HEK293 (cell line): Measurements from ENCODE around the gene AXIN1.

Experiments
- CTCF ChIA-PET: fragments of 350-600 bp; formaldehyde crosslinking; extraction: SDS; loops from one replicate; lab custom pipeline; 2021; ENCODE audit warnings: antibody characterized with exemption; lab: Yijun Ruan, JAX
- POLR2A ChIA-PET: fragments of 300-600 bp; formaldehyde crosslinking; extraction: SDS; loops from one replicate; lab custom pipeline; 2020; ENCODE audit warnings: antibody characterized with exemption, inconsistent platforms; lab: Yijun Ruan, JAX
- H3K27ac ChIP-seq: fragments of 200-500 bp; sonication (Bioruptor generic); 2 replicates; pipeline ENCODE4 v1.5.1; 2014; ENCODE audit warnings: low read depth, low read length, control low read depth, inconsistent platforms; ENCODE audit errors: extremely low read depth
- H3K36me3 ChIP-seq, 2 experiments: fragments of 200-500 bp in 1 of 2; sonication (Bioruptor generic) in 1 of 2; 1 replicate in 1 of 2; 2 replicates in 1 of 2; pipeline ENCODE4 v1.5.1; 2014 to 2017; ENCODE audit warnings: inconsistent platforms in 2 of 2, low read length in 2 of 2; ENCODE audit not compliant: control insufficient read depth in 2 of 2, insufficient read depth in 1 of 2
- H3K4me1 ChIP-seq: fragments of 200-500 bp; sonication (Bioruptor generic); 2 replicates; pipeline ENCODE4 v1.5.1; 2014; ENCODE audit warnings: mild to moderate bottlenecking, low read length, inconsistent platforms; ENCODE audit not compliant: control insufficient read depth, insufficient read depth
- H3K4me3 ChIP-seq: 2 replicates; pipeline ENCODE4 v1.5.1; 2011; ENCODE audit warnings: low read depth, mild to moderate bottlenecking, control low read depth, low read length, moderate library complexity
- H3K9me3 ChIP-seq: fragments of 200-500 bp; sonication (Bioruptor generic); 2 replicates; pipeline ENCODE4 v1.5.1; 2014; ENCODE audit warnings: low read depth, low read length, inconsistent platforms; ENCODE audit not compliant: control insufficient read depth, insufficient read depth
- KLF1 ChIP-seq: fragments of 450-650 bp; formaldehyde crosslinking; IDR thresholded peaks from 2 replicates; pipeline ENCODE4 v1.5.1; 2016; ENCODE audit warnings: missing biosample characterization, missing genetic modification characterization
- KLF16 ChIP-seq: fragments of 450-650 bp; formaldehyde crosslinking; IDR thresholded peaks from 2 replicates; pipeline ENCODE4 v1.5.1; 2017; ENCODE audit warnings: missing biosample characterization, missing genetic modification characterization
- REPIN1 ChIP-seq: fragments of 450-650 bp; formaldehyde crosslinking; IDR thresholded peaks from 2 replicates; pipeline ENCODE4 v1.5.1; 2017; ENCODE audit warnings: missing biosample characterization, missing genetic modification characterization, low read depth
- ZBTB20 ChIP-seq: fragments of 450-650 bp; formaldehyde crosslinking; IDR thresholded peaks from 2 replicates; pipeline ENCODE4 v1.5.1; 2016; ENCODE audit warnings: missing biosample characterization, missing genetic modification characterization
- ZBTB21 ChIP-seq: fragments of 450-650 bp; formaldehyde crosslinking; IDR thresholded peaks from 2 replicates; pipeline ENCODE4 v1.5.1; 2017; ENCODE audit warnings: missing biosample characterization, missing genetic modification characterization
- ZBTB8A ChIP-seq: fragments of 450-650 bp; formaldehyde crosslinking; IDR thresholded peaks from 2 replicates; pipeline ENCODE4 v1.5.1; 2016; ENCODE audit warnings: missing biosample characterization, missing genetic modification characterization
- ZFHX2 ChIP-seq: fragments of 450-650 bp; formaldehyde crosslinking; conservative IDR thresholded peaks from 2 replicates; pipeline ENCODE4 v1.5.1; 2016; ENCODE audit warnings: missing biosample characterization, missing genetic modification characterization
- ZFP41 ChIP-seq: fragments of 450-650 bp; formaldehyde crosslinking; IDR thresholded peaks from 2 replicates; pipeline ENCODE4 v1.5.1; 2016; ENCODE audit warnings: missing biosample characterization, missing genetic modification characterization, borderline replicate concordance
- ZFP69B ChIP-seq: fragments of 450-650 bp; formaldehyde crosslinking; IDR thresholded peaks from 2 replicates; pipeline ENCODE4 v1.5.1; 2016; ENCODE audit warnings: missing biosample characterization, missing genetic modification characterization
- ZNF121 ChIP-seq: fragments of 450-650 bp; formaldehyde crosslinking; IDR thresholded peaks from 2 replicates; pipeline ENCODE4 v1.5.1; 2016; ENCODE audit warnings: missing biosample characterization, missing genetic modification characterization
- ZNF16 ChIP-seq: fragments of 450-650 bp; formaldehyde crosslinking; IDR thresholded peaks from 2 replicates; pipeline ENCODE4 v1.5.1; 2016; ENCODE audit warnings: low read depth, missing biosample characterization, missing genetic modification characterization
- ZNF24 ChIP-seq: fragments of 450-650 bp; formaldehyde crosslinking; IDR thresholded peaks from 2 replicates; pipeline ENCODE4 v1.5.1; 2016; ENCODE audit warnings: missing biosample characterization, missing genetic modification characterization
- ZNF302 ChIP-seq: fragments of 450-650 bp; formaldehyde crosslinking; IDR thresholded peaks from 2 replicates; pipeline ENCODE4 v1.5.1; 2016; ENCODE audit warnings: missing biosample characterization, missing genetic modification characterization, low read depth
- ZNF341 ChIP-seq: fragments of 450-650 bp; formaldehyde crosslinking; IDR thresholded peaks from 2 replicates; pipeline ENCODE4; 2016; ENCODE audit warnings: low read depth, missing biosample characterization, missing genetic modification characterization
- ZNF366 ChIP-seq: fragments of 450-650 bp; formaldehyde crosslinking; conservative IDR thresholded peaks from 2 replicates; pipeline ENCODE4 v1.5.1; 2016; ENCODE audit warnings: missing biosample characterization, missing genetic modification characterization
- ZNF433 ChIP-seq: fragments of 450-650 bp; formaldehyde crosslinking; IDR thresholded peaks from 2 replicates; pipeline ENCODE4 v1.5.1; 2016; ENCODE audit warnings: missing biosample characterization, missing genetic modification characterization, low read depth
- ZNF621 ChIP-seq: fragments of 450-650 bp; formaldehyde crosslinking; IDR thresholded peaks from 2 replicates; pipeline ENCODE4 v1.5.1; 2017; ENCODE audit warnings: missing biosample characterization, missing genetic modification characterization
- ZNF776 ChIP-seq: fragments of 450-650 bp; formaldehyde crosslinking; IDR thresholded peaks from 2 replicates; pipeline ENCODE4 v1.5.0; 2017; ENCODE audit warnings: missing biosample characterization, missing genetic modification characterization, borderline replicate concordance
- TF ChIP-seq, protein P1 (sequence below): fragments of 450-650 bp; formaldehyde crosslinking; IDR thresholded peaks from 2 replicates; pipeline ENCODE4 v1.5.1; 2017; ENCODE audit warnings: missing biosample characterization, missing genetic modification characterization
- TF ChIP-seq, protein P2 (sequence below): fragments of 450-650 bp; IDR thresholded peaks from 2 replicates; pipeline ENCODE4 v1.5.1; 2018; ENCODE audit warnings: missing biosample characterization, mild to moderate bottlenecking, missing genetic modification characterization
- TF ChIP-seq, protein P3 (sequence below): fragments of 450-650 bp; formaldehyde crosslinking; IDR thresholded peaks from 2 replicates; pipeline ENCODE4 v1.5.1; 2017; ENCODE audit warnings: missing biosample characterization, missing genetic modification characterization
- TF ChIP-seq, protein P4 (sequence below): fragments of 450-650 bp; formaldehyde crosslinking; IDR thresholded peaks from 2 replicates; pipeline ENCODE4 v1.5.1; 2016; ENCODE audit warnings: missing biosample characterization, missing genetic modification characterization

The AXIN1 gene

DNA sequence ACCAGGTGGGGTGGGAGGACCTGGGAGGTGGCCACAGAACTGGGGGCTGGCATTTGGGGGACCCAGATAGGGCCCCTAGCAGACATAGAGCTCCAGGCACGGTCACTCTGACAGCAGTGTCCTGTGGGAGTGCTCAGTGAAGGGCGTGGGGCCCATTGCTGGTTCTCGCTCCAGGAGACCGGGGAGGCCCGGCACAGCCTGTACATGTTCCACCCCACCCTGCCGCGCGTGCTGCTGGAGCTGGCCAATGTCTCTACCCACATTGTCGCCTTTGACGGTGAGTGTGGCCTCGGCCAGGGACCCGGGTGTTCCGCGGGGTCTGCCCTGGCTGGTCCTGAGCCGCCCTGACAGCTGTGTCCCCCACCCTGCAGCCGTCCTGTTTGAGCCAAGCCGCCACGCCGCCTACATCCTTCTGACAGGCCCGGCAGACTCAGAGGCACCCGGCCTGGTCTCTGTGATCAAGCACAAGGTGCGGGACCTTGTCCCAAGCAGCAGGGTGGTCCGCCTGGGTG is 88.0 kb downstream of the AXIN1 start:
- H3K36me3 ChIP-seq = peaks cover 0 to 48% of the 10 kb centered on the region in 2 experiments; a peak in 1 of 3 replicates
- H3K4me1 ChIP-seq = no peaks in the 10 kb centered on the region
- ChIA-PET POLR2A (interaction anchor here (1.1 kb wide), 1 partner anchor 30 kb away, joined by 4 read pairs; the partner anchor contains the start of gene FAM234A), CTCF (interaction anchor here (0.7 kb wide), 1 partner anchor 146 kb away, joined by 3 read pairs; no protein-coding TSS in a partner anchor)
- H3K27ac ChIP-seq = no peak overlapping the region
- H3K4me3 ChIP-seq = no peak overlapping the region
- TF ChIP-seq ZFHX2 (tag by site-specific recombination) (no peak), ZNF366 (no peak), ZFP69B (no peak), KLF16 (tag by site-specific recombination) (no peak), ZNF302 (tag by site-specific recombination) (no peak), REPIN1 (no peak), ZNF121 (tag by site-specific recombination) (no peak), ZNF776 (tag by site-specific recombination) (no peak), KLF1 (tag by site-specific recombination) (no peak), ZNF433 (tag by site-specific recombination) (no peak), ZFP41 (tag by site-specific recombination) (no peak), ZBTB21 (tag by site-specific recombination) (no peak)
- TF ChIP-seq, protein P1, sequence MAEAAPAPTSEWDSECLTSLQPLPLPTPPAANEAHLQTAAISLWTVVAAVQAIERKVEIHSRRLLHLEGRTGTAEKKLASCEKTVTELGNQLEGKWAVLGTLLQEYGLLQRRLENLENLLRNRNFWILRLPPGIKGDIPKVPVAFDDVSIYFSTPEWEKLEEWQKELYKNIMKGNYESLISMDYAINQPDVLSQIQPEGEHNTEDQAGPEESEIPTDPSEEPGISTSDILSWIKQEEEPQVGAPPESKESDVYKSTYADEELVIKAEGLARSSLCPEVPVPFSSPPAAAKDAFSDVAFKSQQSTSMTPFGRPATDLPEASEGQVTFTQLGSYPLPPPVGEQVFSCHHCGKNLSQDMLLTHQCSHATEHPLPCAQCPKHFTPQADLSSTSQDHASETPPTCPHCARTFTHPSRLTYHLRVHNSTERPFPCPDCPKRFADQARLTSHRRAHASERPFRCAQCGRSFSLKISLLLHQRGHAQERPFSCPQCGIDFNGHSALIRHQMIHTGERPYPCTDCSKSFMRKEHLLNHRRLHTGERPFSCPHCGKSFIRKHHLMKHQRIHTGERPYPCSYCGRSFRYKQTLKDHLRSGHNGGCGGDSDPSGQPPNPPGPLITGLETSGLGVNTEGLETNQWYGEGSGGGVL (tag by site-specific recombination) = no peak
- TF ChIP-seq, protein P2, sequence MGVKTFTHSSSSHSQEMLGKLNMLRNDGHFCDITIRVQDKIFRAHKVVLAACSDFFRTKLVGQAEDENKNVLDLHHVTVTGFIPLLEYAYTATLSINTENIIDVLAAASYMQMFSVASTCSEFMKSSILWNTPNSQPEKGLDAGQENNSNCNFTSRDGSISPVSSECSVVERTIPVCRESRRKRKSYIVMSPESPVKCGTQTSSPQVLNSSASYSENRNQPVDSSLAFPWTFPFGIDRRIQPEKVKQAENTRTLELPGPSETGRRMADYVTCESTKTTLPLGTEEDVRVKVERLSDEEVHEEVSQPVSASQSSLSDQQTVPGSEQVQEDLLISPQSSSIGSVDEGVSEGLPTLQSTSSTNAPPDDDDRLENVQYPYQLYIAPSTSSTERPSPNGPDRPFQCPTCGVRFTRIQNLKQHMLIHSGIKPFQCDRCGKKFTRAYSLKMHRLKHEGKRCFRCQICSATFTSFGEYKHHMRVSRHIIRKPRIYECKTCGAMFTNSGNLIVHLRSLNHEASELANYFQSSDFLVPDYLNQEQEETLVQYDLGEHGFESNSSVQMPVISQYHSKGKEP (tag by site-specific recombination) = no peak
- no peaks in the 10 kb centered on the region for H3K9me3 ChIP-seq

DNA sequence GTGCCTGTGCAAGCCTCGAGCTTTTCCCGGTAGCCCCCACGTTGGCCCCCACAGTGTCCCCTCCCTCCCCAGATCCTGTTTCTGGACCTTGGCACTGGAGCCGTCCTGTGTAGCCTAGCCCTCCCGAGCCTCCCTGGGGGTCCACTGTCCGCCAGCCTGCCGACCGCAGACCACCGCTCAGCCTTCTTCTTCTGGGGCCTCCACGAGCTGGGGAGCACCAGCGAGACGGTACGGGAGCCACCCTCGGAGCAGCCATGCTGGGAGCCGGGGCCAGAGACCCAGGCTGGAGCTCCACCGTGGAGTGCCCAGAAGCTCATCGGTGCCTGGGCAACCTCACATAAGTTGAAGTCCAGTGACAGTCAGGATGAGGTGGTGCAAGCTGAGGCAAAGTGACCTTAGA is 88.6 kb downstream of the AXIN1 start:
- Histone ChIP-seq H3K9me3 (no peaks in the 10 kb centered on the region), H3K4me3 (no peak overlapping the region), H3K36me3 (peaks cover 0 to 54% of the 10 kb centered on the region in 2 experiments; a peak in 1 of 3 replicates), H3K27ac (no peak overlapping the region), H3K4me1 (no peaks in the 10 kb centered on the region)
- TF ChIP-seq ZNF16 (tag by site-specific recombination) (no peak), ZBTB8A (no peak), ZNF341 (tag by site-specific recombination) (no peak), ZNF24 (tag by site-specific recombination) (no peak), ZBTB20 (tag by site-specific recombination) (no peak), ZNF621 (tag by site-specific recombination) (no peak)
- TF ChIP-seq, protein P3, sequence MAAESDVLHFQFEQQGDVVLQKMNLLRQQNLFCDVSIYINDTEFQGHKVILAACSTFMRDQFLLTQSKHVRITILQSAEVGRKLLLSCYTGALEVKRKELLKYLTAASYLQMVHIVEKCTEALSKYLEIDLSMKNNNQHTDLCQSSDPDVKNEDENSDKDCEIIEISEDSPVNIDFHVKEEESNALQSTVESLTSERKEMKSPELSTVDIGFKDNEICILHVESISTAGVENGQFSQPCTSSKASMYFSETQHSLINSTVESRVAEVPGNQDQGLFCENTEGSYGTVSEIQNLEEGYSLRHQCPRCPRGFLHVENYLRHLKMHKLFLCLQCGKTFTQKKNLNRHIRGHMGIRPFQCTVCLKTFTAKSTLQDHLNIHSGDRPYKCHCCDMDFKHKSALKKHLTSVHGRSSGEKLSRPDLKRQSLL = no peak
- TF ChIP-seq, protein P4, sequence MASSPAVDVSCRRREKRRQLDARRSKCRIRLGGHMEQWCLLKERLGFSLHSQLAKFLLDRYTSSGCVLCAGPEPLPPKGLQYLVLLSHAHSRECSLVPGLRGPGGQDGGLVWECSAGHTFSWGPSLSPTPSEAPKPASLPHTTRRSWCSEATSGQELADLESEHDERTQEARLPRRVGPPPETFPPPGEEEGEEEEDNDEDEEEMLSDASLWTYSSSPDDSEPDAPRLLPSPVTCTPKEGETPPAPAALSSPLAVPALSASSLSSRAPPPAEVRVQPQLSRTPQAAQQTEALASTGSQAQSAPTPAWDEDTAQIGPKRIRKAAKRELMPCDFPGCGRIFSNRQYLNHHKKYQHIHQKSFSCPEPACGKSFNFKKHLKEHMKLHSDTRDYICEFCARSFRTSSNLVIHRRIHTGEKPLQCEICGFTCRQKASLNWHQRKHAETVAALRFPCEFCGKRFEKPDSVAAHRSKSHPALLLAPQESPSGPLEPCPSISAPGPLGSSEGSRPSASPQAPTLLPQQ (tag by site-specific recombination) = no peak
- POLR2A ChIA-PET = interaction anchor here (1.1 kb wide), 1 partner anchor 29 kb away, joined by 4 read pairs; the partner anchor contains the start of gene FAM234A
- CTCF ChIA-PET = interaction anchor here (0.7 kb wide), 1 partner anchor 146 kb away, joined by 3 read pairs; no protein-coding TSS in a partner anchor
